WTC11 (cell line): Measurements from ENCODE around the gene ELFN2.

Experiments
- GABPB1 ChIP-seq: sonication (generic); formaldehyde crosslinking; IDR thresholded peaks from 2 replicates; pipeline ENCODE4 v1.8.1; 2023; ENCODE audit warnings: mild to moderate bottlenecking, missing genetic modification reagents
- TF ChIP-seq, protein P1 (sequence below): sonication (generic); formaldehyde crosslinking; IDR thresholded peaks from 2 replicates; pipeline ENCODE4 v1.8.1; 2022; ENCODE audit warnings: low read depth, missing genetic modification reagents, borderline replicate concordance
- TF ChIP-seq, protein P2 (sequence below): fragments of 200-600 bp; IDR thresholded peaks from 2 replicates; pipeline ENCODE4 v1.8.0; 2022; ENCODE audit warnings: antibody characterized with exemption

DNA sequence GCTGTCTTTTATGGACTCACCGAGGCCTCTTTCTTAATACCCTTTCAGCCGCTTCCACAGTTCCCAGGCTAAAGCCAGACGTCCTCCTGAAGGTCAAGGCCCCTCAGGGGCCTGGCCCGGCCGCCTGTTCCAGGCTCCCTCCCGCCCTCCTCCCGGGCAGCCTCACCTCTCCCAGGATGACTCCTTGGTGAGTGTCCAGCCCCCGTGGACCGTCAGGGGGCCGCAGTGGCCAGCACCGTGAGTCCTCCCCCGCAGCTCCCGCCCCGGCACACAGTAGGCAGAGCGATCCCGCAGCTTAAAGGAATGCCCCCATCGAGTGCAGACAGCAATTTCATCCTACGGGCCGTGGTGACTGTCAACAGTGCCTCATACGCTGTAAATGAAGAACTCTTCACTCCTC is 32.9 kb downstream of the ELFN2 start:
- TF ChIP-seq, protein P1, sequence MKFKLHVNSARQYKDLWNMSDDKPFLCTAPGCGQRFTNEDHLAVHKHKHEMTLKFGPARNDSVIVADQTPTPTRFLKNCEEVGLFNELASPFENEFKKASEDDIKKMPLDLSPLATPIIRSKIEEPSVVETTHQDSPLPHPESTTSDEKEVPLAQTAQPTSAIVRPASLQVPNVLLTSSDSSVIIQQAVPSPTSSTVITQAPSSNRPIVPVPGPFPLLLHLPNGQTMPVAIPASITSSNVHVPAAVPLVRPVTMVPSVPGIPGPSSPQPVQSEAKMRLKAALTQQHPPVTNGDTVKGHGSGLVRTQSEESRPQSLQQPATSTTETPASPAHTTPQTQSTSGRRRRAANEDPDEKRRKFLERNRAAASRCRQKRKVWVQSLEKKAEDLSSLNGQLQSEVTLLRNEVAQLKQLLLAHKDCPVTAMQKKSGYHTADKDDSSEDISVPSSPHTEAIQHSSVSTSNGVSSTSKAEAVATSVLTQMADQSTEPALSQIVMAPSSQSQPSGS = no peak
- TF ChIP-seq, protein P2, sequence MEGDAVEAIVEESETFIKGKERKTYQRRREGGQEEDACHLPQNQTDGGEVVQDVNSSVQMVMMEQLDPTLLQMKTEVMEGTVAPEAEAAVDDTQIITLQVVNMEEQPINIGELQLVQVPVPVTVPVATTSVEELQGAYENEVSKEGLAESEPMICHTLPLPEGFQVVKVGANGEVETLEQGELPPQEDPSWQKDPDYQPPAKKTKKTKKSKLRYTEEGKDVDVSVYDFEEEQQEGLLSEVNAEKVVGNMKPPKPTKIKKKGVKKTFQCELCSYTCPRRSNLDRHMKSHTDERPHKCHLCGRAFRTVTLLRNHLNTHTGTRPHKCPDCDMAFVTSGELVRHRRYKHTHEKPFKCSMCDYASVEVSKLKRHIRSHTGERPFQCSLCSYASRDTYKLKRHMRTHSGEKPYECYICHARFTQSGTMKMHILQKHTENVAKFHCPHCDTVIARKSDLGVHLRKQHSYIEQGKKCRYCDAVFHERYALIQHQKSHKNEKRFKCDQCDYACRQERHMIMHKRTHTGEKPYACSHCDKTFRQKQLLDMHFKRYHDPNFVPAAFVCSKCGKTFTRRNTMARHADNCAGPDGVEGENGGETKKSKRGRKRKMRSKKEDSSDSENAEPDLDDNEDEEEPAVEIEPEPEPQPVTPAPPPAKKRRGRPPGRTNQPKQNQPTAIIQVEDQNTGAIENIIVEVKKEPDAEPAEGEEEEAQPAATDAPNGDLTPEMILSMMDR = no peak
- TF ChIP-seq GABPB1 = no peak
